Brain microvascular endothelial cell (primary cell): ENCODE measurements around the gene TRMT1.

Source experiments
- DNase-seq: peaks from one replicate; pipeline ENCODE4 v3.0.0-alpha.2; 2020
- H3K27ac ChIP-seq: fragments of 250-450 bp; sonication (Bioruptor Pico); 2 replicates; pipeline ENCODE4 v1.5.1; 2020; ENCODE audit warnings: mild to moderate bottlenecking, moderate library complexity
- H3K27me3 ChIP-seq: fragments of 250-450 bp; sonication (Bioruptor Pico); replicated peaks from 2 replicates; pipeline ENCODE4 v1.5.1; 2020; ENCODE audit warnings: mild to moderate bottlenecking
- H3K36me3 ChIP-seq: fragments of 250-450 bp; sonication (Bioruptor Pico); replicated peaks from 2 replicates; pipeline ENCODE4 v1.5.1; 2020; ENCODE audit warnings: mild to moderate bottlenecking
- H3K4me3 ChIP-seq: 2 replicates; pipeline ENCODE4 v1.5.1; 2011; ENCODE audit warnings: low read depth, mild to moderate bottlenecking, control low read depth, low read length, moderate library complexity
- CTCF ChIP-seq: IDR thresholded peaks from 2 replicates; pipeline ENCODE4 v1.5.1; 2011; ENCODE audit warnings: low read depth, mild to moderate bottlenecking, moderate library complexity, low read length, control low read depth, inconsistent platforms; ENCODE audit errors: missing control alignments
- in situ Hi-C: cut with HindIII; loops from 2 replicates; pipeline ENCODE4 v1.10.0; 2017; ENCODE audit warnings: low sequenced_read_pairs, low pct_ligation_motif_present

TRMT1 gene

GRCh38 chr19:13134626-13135025 lies 18.1 kb upstream of the TRMT1 start:
- Histone ChIP-seq H3K27ac (peak overlapping the region; percentile 31), H3K4me3 (no peak overlapping the region), H3K27me3 (no peaks in the 10 kb centered on the region), H3K36me3 (peaks cover 55% of the 10 kb centered on the region)
- DNase-seq: no peak
- no peak for TF ChIP-seq CTCF
- in situ Hi-C loops: no loop called here

GRCh38 chr19:13133241-13133870 lies 16.8 kb upstream of the TRMT1 start:
- Histone ChIP-seq H3K27me3 (no peaks in the 10 kb centered on the region), H3K27ac (no peak overlapping the region), H3K36me3 (peaks cover 52% of the 10 kb centered on the region), H3K4me3 (no peak overlapping the region)
- no peak for TF ChIP-seq CTCF
- in situ Hi-C loops: no loop called here
- no peak for DNase-seq

- no peak for TF ChIP-seq CTCF
- H3K27ac ChIP-seq: peak overlapping the region; percentile 65
- peaks cover 45% of the 10 kb centered on the region for H3K36me3 ChIP-seq
- H3K27me3 ChIP-seq: no peaks in the 10 kb centered on the region
- peak; percentile 66 for DNase-seq
- in situ Hi-C loops: no loop called here
- no peak overlapping the region for H3K4me3 ChIP-seq
Observed at GRCh38 chr19:13132471-13133180, 16.1 kb upstream of the TRMT1 start.

GRCh38 chr19:13130886-13131490 lies 14.4 kb upstream of the TRMT1 start:
- Histone ChIP-seq H3K27me3 (no peaks in the 10 kb centered on the region), H3K36me3 (peaks cover 36% of the 10 kb centered on the region), H3K4me3 (no peak overlapping the region), H3K27ac (no peak overlapping the region)
- in situ Hi-C loops: no loop called here
- TF ChIP-seq CTCF: no peak
- DNase-seq: no peak

GRCh38 chr19:13129384-13129783 lies 12.8 kb upstream of the TRMT1 start:
- in situ Hi-C loops: no loop called here
- TF ChIP-seq CTCF: no peak
- Histone ChIP-seq H3K27me3 (no peaks in the 10 kb centered on the region), H3K27ac (no peak overlapping the region), H3K36me3 (peaks cover 28% of the 10 kb centered on the region), H3K4me3 (no peak overlapping the region)
- no peak for DNase-seq

- H3K27me3 ChIP-seq: no peaks in the 10 kb centered on the region
- in situ Hi-C loops: no loop called here
Observed at GRCh38 chr19:13128583-13128982, 12.0 kb upstream of the TRMT1 start.

More at GRCh38 chr19:13128583-13128982, 12.0 kb upstream of the TRMT1 start:
- TF ChIP-seq CTCF: no peak
- H3K4me3 ChIP-seq: no peak overlapping the region
- DNase-seq: no peak
- no peak overlapping the region for H3K27ac ChIP-seq
- H3K36me3 ChIP-seq: peaks cover 25% of the 10 kb centered on the region
